Measurements from ENCODE around the gene PIF1.

The PIF1 gene

DNA sequence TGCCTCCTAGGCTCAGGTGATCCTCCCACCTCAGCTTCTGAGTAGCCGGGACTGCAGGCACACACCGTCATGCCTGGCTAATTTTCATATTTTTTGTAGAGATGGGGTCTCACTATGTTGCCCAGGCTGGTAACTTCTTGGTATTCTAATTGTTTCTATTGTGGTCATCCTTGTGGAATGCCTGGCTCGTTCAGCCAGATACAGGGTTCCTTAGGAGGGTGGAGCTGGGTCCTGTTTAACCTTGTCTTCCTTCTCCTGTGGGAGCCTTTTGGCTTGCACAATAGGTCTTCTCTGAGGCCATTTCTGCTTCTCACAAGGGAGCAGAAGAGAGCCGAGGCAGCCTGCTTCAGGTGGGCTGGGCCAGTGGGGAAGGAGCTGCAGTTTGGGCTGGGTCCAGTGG lies 32.0 kb upstream of the PIF1 start:
- H3K9me3 Mint-ChIP-seq, result no peaks in the 10 kb centered on the region
- H3K36me3 Mint-ChIP-seq (ENCODE audit: low read depth), result peaks cover 24% of the 10 kb centered on the region
- no peak for DNase-seq
- H3K4me1 Mint-ChIP-seq, result peaks cover 73% of the 10 kb centered on the region
- peak overlapping the region; percentile 96 for H3K27ac Mint-ChIP-seq
- H3K4me3 Mint-ChIP-seq, result no peak overlapping the region
- TF ChIP-seq, protein P1, sequence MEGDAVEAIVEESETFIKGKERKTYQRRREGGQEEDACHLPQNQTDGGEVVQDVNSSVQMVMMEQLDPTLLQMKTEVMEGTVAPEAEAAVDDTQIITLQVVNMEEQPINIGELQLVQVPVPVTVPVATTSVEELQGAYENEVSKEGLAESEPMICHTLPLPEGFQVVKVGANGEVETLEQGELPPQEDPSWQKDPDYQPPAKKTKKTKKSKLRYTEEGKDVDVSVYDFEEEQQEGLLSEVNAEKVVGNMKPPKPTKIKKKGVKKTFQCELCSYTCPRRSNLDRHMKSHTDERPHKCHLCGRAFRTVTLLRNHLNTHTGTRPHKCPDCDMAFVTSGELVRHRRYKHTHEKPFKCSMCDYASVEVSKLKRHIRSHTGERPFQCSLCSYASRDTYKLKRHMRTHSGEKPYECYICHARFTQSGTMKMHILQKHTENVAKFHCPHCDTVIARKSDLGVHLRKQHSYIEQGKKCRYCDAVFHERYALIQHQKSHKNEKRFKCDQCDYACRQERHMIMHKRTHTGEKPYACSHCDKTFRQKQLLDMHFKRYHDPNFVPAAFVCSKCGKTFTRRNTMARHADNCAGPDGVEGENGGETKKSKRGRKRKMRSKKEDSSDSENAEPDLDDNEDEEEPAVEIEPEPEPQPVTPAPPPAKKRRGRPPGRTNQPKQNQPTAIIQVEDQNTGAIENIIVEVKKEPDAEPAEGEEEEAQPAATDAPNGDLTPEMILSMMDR (IDR thresholded peaks at IDR 0.05), result no peak
- peaks cover 3% of the 10 kb centered on the region for H3K27me3 Mint-ChIP-seq (ENCODE audit: low read depth, poor library complexity)

GRCh38 chr15:64856429-64857145 lies 31.1 kb upstream of the PIF1 start:
- peaks cover 73% of the 10 kb centered on the region for H3K4me1 Mint-ChIP-seq
- TF ChIP-seq, protein P1 (IDR thresholded peaks at IDR 0.05), result no peak
- H3K9me3 Mint-ChIP-seq, result no peaks in the 10 kb centered on the region
- DNase-seq, result peak; percentile 33
- H3K36me3 Mint-ChIP-seq (ENCODE audit: low read depth), result peaks cover 26% of the 10 kb centered on the region
- peak overlapping the region; percentile 96 for H3K27ac Mint-ChIP-seq
- H3K4me3 Mint-ChIP-seq, result no peak overlapping the region
- peaks cover 3% of the 10 kb centered on the region for H3K27me3 Mint-ChIP-seq (ENCODE audit: low read depth, poor library complexity)

DNA sequence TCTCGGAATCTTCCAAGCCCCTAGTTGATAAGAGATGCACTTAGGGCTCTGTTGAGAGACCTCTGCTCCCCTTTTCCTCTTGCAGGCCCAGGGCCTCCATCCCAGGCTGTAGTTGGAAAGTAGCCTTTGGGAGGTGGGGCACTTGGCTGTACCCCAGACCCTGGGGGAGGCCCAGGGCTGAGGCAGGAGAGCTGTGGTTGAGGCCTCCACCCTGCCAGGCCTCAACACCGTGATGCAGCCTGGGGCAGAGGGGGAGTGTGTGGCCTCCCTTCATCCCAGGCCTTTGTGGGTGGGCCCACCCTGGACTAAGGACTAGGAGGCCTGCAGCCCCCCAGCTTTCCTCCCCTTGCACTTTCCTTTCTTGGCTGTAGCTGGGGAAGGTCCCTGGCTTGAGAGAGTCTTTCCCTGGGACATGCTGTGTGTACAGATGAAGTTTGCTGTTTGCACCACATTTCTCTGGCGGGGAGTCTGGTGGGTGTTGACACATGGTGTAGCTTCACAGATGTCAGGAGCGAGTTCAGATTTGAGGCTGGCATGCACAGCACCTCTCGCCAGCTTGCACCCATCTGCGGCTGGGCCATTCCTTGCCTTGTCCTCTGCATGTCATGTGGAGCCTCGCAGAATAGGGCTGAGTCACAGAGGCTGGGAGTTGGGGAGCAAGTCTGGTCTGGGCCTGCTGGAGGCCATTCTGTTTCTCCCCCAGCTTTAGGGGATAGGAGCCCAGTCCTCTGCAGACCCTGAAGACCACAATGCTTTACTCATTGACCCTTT lies 29.9 kb upstream of the PIF1 start:
- Mint-ChIP-seq H3K36me3 (ENCODE audit: low read depth) (peaks cover 30% of the 10 kb centered on the region), H3K4me1 (peaks cover 74% of the 10 kb centered on the region), H3K9me3 (no peaks in the 10 kb centered on the region), H3K4me3 (no peak overlapping the region), H3K27ac (peak overlapping the region; percentile 85), H3K27me3 (ENCODE audit: low read depth, poor library complexity) (peaks cover 3% of the 10 kb centered on the region)
- DNase-seq, result no peak
- TF ChIP-seq, protein P1 (IDR thresholded peaks at IDR 0.05), result no peak

- Mint-ChIP-seq H3K27me3 (ENCODE audit: low read depth, poor library complexity) (peaks cover 3% of the 10 kb centered on the region), H3K27ac (peak overlapping the region; percentile 57), H3K4me3 (no peak overlapping the region), H3K4me1 (peaks cover 69% of the 10 kb centered on the region), H3K36me3 (ENCODE audit: low read depth) (peaks cover 32% of the 10 kb centered on the region), H3K9me3 (no peaks in the 10 kb centered on the region)
- no peak for DNase-seq
- TF ChIP-seq, protein P1 (IDR thresholded peaks at IDR 0.05), result no peak
These were observed 29.1 kb upstream of the PIF1 start for GRCh38 chr15:64854526-64854925.

GRCh38 chr15:64854041-64854440 lies 28.6 kb upstream of the PIF1 start:
- Mint-ChIP-seq H3K4me3 (no peak overlapping the region), H3K4me1 (peaks cover 64% of the 10 kb centered on the region), H3K27me3 (ENCODE audit: low read depth, poor library complexity) (peaks cover 3% of the 10 kb centered on the region), H3K36me3 (ENCODE audit: low read depth) (peaks cover 31% of the 10 kb centered on the region), H3K27ac (no peak overlapping the region), H3K9me3 (no peaks in the 10 kb centered on the region)
- TF ChIP-seq, protein P1 (IDR thresholded peaks at IDR 0.05), result no peak
- DNase-seq, result no peak

Measured in nephron progenitor cell (in vitro differentiated cells).